ENCODE measurements around the gene CGA. TPM values are rescaled to one million over a fixed set of nuclear protein-coding genes. Genes with fewer than 3 reads are reported as not detected.

CGA gene
- total RNA-seq, 1 experiment from 2014 or later = not detected

DNA sequence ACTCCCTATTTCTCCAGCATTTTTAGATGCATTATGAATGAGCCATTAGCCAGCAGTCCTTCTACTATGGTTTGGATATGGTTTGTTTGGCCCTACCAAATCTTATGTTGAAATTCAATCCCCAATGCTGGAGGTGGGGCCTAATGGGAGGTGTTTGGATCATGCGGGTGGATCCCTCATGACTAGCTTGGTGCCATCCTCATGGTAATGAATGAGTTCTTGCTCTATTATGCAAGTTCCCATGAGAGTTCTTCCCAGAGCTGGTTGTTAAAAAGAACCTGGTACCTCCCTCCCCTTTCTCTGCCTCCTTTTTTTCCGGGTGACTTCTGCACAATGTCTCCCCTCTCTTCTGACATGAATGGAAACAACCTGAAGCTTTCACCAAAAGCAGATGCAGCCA, 6.2 kb upstream of the CGA start:
- no TSS peak for BruUV-seq (replicated peaks)
- no peaks in the 10 kb centered on the region for H3K4me1 Mint-ChIP-seq (ENCODE audit: insufficient read depth, unreplicated experiment)
- no peak overlapping the region for H3K27ac Mint-ChIP-seq (ENCODE audit: low read depth, unreplicated experiment)

DNA sequence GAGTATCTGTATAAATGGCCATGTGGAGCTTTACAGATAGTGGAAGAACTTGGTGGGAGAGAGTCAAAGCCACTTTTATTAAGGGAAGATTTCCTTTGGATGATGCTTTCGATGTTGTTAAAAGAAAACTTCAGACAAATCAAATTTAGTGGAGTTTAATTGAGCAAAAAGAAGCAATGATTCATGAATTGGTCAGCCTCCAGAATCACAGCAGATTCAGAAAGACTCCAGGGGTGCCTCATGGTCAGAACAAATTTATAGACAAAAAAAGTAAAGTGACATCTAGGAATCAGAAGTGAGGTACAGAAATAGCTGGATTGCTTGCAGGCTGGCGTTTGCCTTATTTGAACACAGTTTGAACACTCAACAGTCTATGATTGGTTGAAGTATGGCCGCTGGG, 5.3 kb upstream of the CGA start:
- no TSS peak for BruUV-seq (replicated peaks)
- Mint-ChIP-seq H3K27me3 (ENCODE audit: insufficient read depth, unreplicated experiment) (peaks cover 34% of the 10 kb centered on the region), H3K36me3 (ENCODE audit: insufficient read depth, unreplicated experiment) (no peaks in the 10 kb centered on the region), H3K9me3 (ENCODE audit: unreplicated experiment) (no peaks in the 10 kb centered on the region), H3K4me3 (ENCODE audit: unreplicated experiment) (no peak overlapping the region), H3K27ac (ENCODE audit: low read depth, unreplicated experiment) (no peak overlapping the region), H3K4me1 (ENCODE audit: insufficient read depth, unreplicated experiment) (no peaks in the 10 kb centered on the region)
- no peak for DNase-seq (ENCODE audit: unreplicated experiment)
- intact Hi-C loops (cut with micrococcal nuclease) = no loop called here
- ChIA-PET CTCF (interaction anchor here (0.6 to 1.6 kb wide), 3 partner anchors 21 to 1425 kb away, joined by 3 to 5 read pairs (median 5); no protein-coding TSS in a partner anchor), POLR2A (no interaction called here)
- TF ChIP-seq, protein P1, sequence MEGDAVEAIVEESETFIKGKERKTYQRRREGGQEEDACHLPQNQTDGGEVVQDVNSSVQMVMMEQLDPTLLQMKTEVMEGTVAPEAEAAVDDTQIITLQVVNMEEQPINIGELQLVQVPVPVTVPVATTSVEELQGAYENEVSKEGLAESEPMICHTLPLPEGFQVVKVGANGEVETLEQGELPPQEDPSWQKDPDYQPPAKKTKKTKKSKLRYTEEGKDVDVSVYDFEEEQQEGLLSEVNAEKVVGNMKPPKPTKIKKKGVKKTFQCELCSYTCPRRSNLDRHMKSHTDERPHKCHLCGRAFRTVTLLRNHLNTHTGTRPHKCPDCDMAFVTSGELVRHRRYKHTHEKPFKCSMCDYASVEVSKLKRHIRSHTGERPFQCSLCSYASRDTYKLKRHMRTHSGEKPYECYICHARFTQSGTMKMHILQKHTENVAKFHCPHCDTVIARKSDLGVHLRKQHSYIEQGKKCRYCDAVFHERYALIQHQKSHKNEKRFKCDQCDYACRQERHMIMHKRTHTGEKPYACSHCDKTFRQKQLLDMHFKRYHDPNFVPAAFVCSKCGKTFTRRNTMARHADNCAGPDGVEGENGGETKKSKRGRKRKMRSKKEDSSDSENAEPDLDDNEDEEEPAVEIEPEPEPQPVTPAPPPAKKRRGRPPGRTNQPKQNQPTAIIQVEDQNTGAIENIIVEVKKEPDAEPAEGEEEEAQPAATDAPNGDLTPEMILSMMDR (IDR thresholded peaks at IDR 0.05; ENCODE audit: unreplicated experiment) = no peak

More for the DNA sequence above, 6.2 kb upstream of the CGA start:
- Mint-ChIP-seq H3K4me3 (ENCODE audit: unreplicated experiment) (no peak overlapping the region), H3K27me3 (ENCODE audit: insufficient read depth, unreplicated experiment) (peaks cover 25% of the 10 kb centered on the region), H3K36me3 (ENCODE audit: insufficient read depth, unreplicated experiment) (no peaks in the 10 kb centered on the region), H3K9me3 (ENCODE audit: unreplicated experiment) (no peaks in the 10 kb centered on the region)
- ChIA-PET CTCF (interaction anchor here (1.2 kb wide), 1 partner anchor 22 kb away, joined by 5 read pairs; no protein-coding TSS in a partner anchor), POLR2A (no interaction called here)
- TF ChIP-seq, protein P1 (IDR thresholded peaks at IDR 0.05; ENCODE audit: unreplicated experiment) = no peak
- intact Hi-C loops (cut with micrococcal nuclease) = no loop called here
- DNase-seq (ENCODE audit: unreplicated experiment) = no peak

DNA sequence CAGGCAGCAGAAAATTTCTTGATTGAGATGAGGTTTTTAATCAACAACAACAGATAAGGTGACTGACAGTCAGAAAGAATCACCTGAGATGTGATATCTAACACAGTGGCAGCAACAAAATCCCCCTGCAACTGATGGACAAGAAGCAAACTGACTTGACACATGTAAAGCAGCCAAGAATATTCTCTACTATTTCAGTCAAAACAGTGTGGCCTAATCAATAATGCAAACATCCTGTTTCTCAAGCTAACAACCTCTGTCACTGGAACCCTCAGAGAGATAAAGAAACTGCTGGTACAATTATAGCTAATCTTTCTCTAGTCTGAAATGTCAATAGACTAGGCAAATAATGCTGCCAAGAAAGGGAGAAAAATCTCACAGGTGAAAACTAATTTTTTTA, 4.6 kb upstream of the CGA start:
- CTCF ChIA-PET = interaction anchor here (0.6 to 1.6 kb wide), 2 partner anchors 21 to 1425 kb away, joined by 3 to 5 read pairs; no protein-coding TSS in a partner anchor
- POLR2A ChIA-PET = no interaction called here
- no TSS peak for BruUV-seq (replicated peaks)

DNA sequence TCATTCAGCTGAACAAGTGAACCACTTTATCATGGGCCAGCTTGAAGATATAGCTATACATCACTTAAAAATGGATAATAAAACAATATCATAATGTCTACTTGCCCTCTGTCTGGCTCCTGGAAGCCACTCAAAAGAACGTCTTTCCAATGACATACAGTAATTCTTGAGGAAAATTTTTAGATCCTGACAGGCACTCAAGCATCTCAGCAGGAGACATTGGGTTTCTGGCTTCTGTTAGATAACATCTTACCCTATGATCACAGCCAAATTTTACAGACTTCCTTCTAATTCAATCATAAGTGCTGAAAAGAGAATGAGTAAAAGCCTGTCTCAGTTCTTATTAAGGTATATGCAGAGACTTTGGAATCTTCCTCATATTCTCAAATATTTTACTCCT, 330 bp downstream of the CGA start:
- intact Hi-C loops (cut with micrococcal nuclease) = no loop called here
- Mint-ChIP-seq H3K9me3 (ENCODE audit: unreplicated experiment) (no peaks in the 10 kb centered on the region), H3K4me3 (ENCODE audit: unreplicated experiment) (no peak overlapping the region), H3K27ac (ENCODE audit: low read depth, unreplicated experiment) (no peak overlapping the region), H3K36me3 (ENCODE audit: insufficient read depth, unreplicated experiment) (no peaks in the 10 kb centered on the region), H3K27me3 (ENCODE audit: insufficient read depth, unreplicated experiment) (peaks cover 33% of the 10 kb centered on the region), H3K4me1 (ENCODE audit: insufficient read depth, unreplicated experiment) (no peaks in the 10 kb centered on the region)
- CTCF ChIA-PET = interaction anchor here (0.6 to 2.7 kb wide), 4 partner anchors 8 to 1777 kb away, joined by 3 to 18 read pairs (median 4); no protein-coding TSS in a partner anchor
- DNase-seq (ENCODE audit: unreplicated experiment) = no peak
- TF ChIP-seq, protein P1 (IDR thresholded peaks at IDR 0.05; ENCODE audit: unreplicated experiment) = no peak
- POLR2A ChIA-PET = no interaction called here
- no TSS peak for BruUV-seq (replicated peaks)

More for the DNA sequence above, 4.6 kb upstream of the CGA start:
- Mint-ChIP-seq H3K27me3 (ENCODE audit: insufficient read depth, unreplicated experiment) (peaks cover 41% of the 10 kb centered on the region), H3K36me3 (ENCODE audit: insufficient read depth, unreplicated experiment) (no peaks in the 10 kb centered on the region), H3K4me3 (ENCODE audit: unreplicated experiment) (no peak overlapping the region), H3K9me3 (ENCODE audit: unreplicated experiment) (no peaks in the 10 kb centered on the region), H3K27ac (ENCODE audit: low read depth, unreplicated experiment) (no peak overlapping the region), H3K4me1 (ENCODE audit: insufficient read depth, unreplicated experiment) (no peaks in the 10 kb centered on the region)
- intact Hi-C loops (cut with micrococcal nuclease) = no loop called here
- TF ChIP-seq, protein P1 (IDR thresholded peaks at IDR 0.05; ENCODE audit: unreplicated experiment) = no peak
- DNase-seq (ENCODE audit: unreplicated experiment) = no peak
